Small intestine (tissue), 7 donors: ENCODE results near the gene CFAP119. TPM values are rescaled to one million over a fixed set of nuclear protein-coding genes. Genes with fewer than 3 reads are reported as not detected.

Experiments
- DNase-seq, 2 donors: peaks; one replicate each; pipeline versions ENCODE4 v3.0.0 to v3.0.0-alpha.2; 2013
- FAIRE-seq: peaks from 2 replicates; lab custom pipeline; 2012; peaks lifted over from hg19 to GRCh38; lab: Jason Lieb, UNC
- H3K27ac ChIP-seq, 3 donors: one replicate each; pipeline ENCODE4 v1.5.1; 2013; ENCODE audit warnings: low read length in 2 of 3, mild to moderate bottlenecking in 2 of 3, control low read depth in 1 of 3, inconsistent platforms in 1 of 3, low read depth in 1 of 3, moderate library complexity in 1 of 3
- H3K27me3 ChIP-seq, 3 donors: one replicate each; pipeline ENCODE4 v1.6.1; 2013; ENCODE audit warnings: low read length in 3 of 3, inconsistent platforms in 1 of 3; ENCODE audit not compliant: control insufficient read depth in 3 of 3, insufficient read depth in 3 of 3
- H3K36me3 ChIP-seq, 3 donors: one replicate each; pipeline ENCODE4 v1.6.1; 2013; ENCODE audit warnings: low read length in 3 of 3, inconsistent platforms in 1 of 3, low read depth in 1 of 3, mild to moderate bottlenecking in 1 of 3, moderate library complexity in 1 of 3; ENCODE audit not compliant: control insufficient read depth in 3 of 3, insufficient read depth in 2 of 3
- H3K4me1 ChIP-seq, 3 donors: one replicate each; pipeline ENCODE4 v1.6.1; 2013; ENCODE audit warnings: low read length in 2 of 3, inconsistent platforms in 1 of 3, low read depth in 1 of 3, mild to moderate bottlenecking in 1 of 3, moderate library complexity in 1 of 3; ENCODE audit not compliant: control insufficient read depth in 3 of 3, insufficient read depth in 2 of 3
- H3K4me3 ChIP-seq, 3 donors: one replicate each; pipeline ENCODE4 v1.5.1; 2013; ENCODE audit warnings: low read length in 3 of 3, control low read depth in 1 of 3, inconsistent platforms in 1 of 3, low read depth in 1 of 3, mild to moderate bottlenecking in 1 of 3, moderate library complexity in 1 of 3
- H3K9me3 ChIP-seq, 2 donors: one replicate each; pipeline ENCODE4 v1.6.1; 2013; ENCODE audit warnings: low read depth in 1 of 2, low read length in 1 of 2; ENCODE audit not compliant: control insufficient read depth in 2 of 2, insufficient read depth in 1 of 2
- WGBS, 3 donors: extraction: QIAGEN DNeasy Blood & Tissue Kit; methylation state at CpG; one replicate each; pipeline ENCODE4 v1.1.7; 2013; 5-methylcytosine and 5-hydroxymethylcytosine counted together
- polyA plus RNA-seq, 4 donors: library from polyadenylated mRNA; stranded (reverse) in 3 of 4; unstranded in 1 of 4; fragments of 200-250 nt in 3 of 4; fragments of 120-200 nt in 1 of 4; gene quantifications; one replicate each; pipeline versions ENCODE4 v1.2.1 to v1.2.3, GENCODE V29; 2013
- donor health status: healthy with polysubstance abuse.
- donor health status: control.
- donor health status: control.
- donor health status: Bipolar disorder and iron deficiency.
- donor health status: healthy.

CFAP119 gene
- polyA plus RNA-seq, 4 donors: 2.4 to 6.5 (median 5.1) TPM

GRCh38 chr16:30710971-30711370 lies 50.9 kb downstream of the CFAP119 start:
- peaks cover 58 to 81% (median 62%) of the 10 kb centered on the region in 3 donors for H3K36me3 ChIP-seq
- no peak overlapping the region for H3K27ac ChIP-seq
- FAIRE-seq: no peak
- H3K27me3 ChIP-seq: no peaks in the 10 kb centered on the region
- no peak overlapping the region for H3K4me3 ChIP-seq
- no peaks in the 10 kb centered on the region for H3K9me3 ChIP-seq
- WGBS, 3 donors: 95 to 99% (median 97%) methylated on average over 4 of the region's 4 CpGs
- no peak for DNase-seq
- no peaks in the 10 kb centered on the region for H3K4me1 ChIP-seq

Other genes starting within 250 kb of the CFAP119 start
- gene ZNF768, start 235.5 kb downstream of the CFAP119 start, polyA plus RNA-seq: 10 to 100 TPM; 42.7 to 71.6 (median 52.6) TPM
- 10 to 100 TPM in 1 of 4 donors, 1 to 10 TPM in 3; 7.6 to 10.6 (median 8.8) TPM for gene ZNF747, start 227.2 kb downstream of the CFAP119 start, polyA plus RNA-seq
- 10 to 100 TPM in 1 of 4 donors, 1 to 10 TPM in 3; 5.4 to 23.0 (median 6.2) TPM for gene ZNF764, start 203.7 kb downstream of the CFAP119 start, polyA plus RNA-seq
- gene ZNF688, start 190.3 kb downstream of the CFAP119 start, polyA plus RNA-seq: 10 to 100 TPM; 14.9 to 46.7 (median 24.4) TPM
- 10 to 100 TPM in 1 of 4 donors, 1 to 10 TPM in 3; 1.9 to 20.4 (median 4.1) TPM for gene ZNF785, start 176.4 kb downstream of the CFAP119 start, polyA plus RNA-seq
- 1 to 10 TPM; 5.7 to 8.9 (median 7.0) TPM for gene ZNF689, start 151.7 kb downstream of the CFAP119 start, polyA plus RNA-seq
- gene PRR14, start 111.1 kb downstream of the CFAP119 start, polyA plus RNA-seq: 100 to 1,000 TPM in 2 of 4 donors, 10 to 100 TPM in 2; 32.1 to 131 (median 82.5) TPM
- 10 to 100 TPM; 36.2 to 94.6 (median 47.6) TPM for gene FBRS, start 103.6 kb downstream of the CFAP119 start, polyA plus RNA-seq
- gene SRCAP, start 62.9 kb downstream of the CFAP119 start, polyA plus RNA-seq: 10 to 100 TPM in 2 of 4 donors, 1 to 10 TPM in 2; 1.6 to 36.8 (median 13.7) TPM
- gene PHKG2, start 13.6 kb downstream of the CFAP119 start, polyA plus RNA-seq: 10 to 100 TPM; 31.2 to 46.5 (median 35.7) TPM
- 10 to 100 TPM; 55.9 to 84.9 (median 58.1) TPM for gene RNF40, start 260 bp upstream of the CFAP119 start, polyA plus RNA-seq
- gene ZNF629, start 25.1 kb upstream of the CFAP119 start, polyA plus RNA-seq: 10 to 100 TPM in 1 of 4 donors, 1 to 10 TPM in 3; 3.4 to 17.5 (median 5.8) TPM
- 10 to 100 TPM; 23.7 to 33.2 (median 30.5) TPM for gene BCL7C, start 132.0 kb upstream of the CFAP119 start, polyA plus RNA-seq
- 1 to 10 TPM in 2 of 4 donors, not detected in 2; 1.1 to 3.0 TPM for gene CTF1, start 134.6 kb upstream of the CFAP119 start, polyA plus RNA-seq
- gene FBXL19, start 161.5 kb upstream of the CFAP119 start, polyA plus RNA-seq: 10 to 100 TPM in 2 of 4 donors, 1 to 10 TPM in 2; 8.7 to 26.3 (median 13.4) TPM
- gene ORAI3, start 187.0 kb upstream of the CFAP119 start, polyA plus RNA-seq: 10 to 100 TPM in 2 of 4 donors, 1 to 10 TPM in 2; 6.2 to 38.1 (median 8.6) TPM
- 10 to 100 TPM in 2 of 4 donors, 1 to 10 TPM in 2; 6.9 to 11.4 (median 9.0) TPM for gene SETD1A, start 195.7 kb upstream of the CFAP119 start, polyA plus RNA-seq
- gene HSD3B7, start 223.1 kb upstream of the CFAP119 start, polyA plus RNA-seq: 10 to 100 TPM; 15.9 to 48.9 (median 23.2) TPM
- 1 to 10 TPM in 1 of 4 donors, under 1 TPM in 1, not detected in 2; 0.64 to 1.5 TPM for gene STX1B, start 248.6 kb upstream of the CFAP119 start, polyA plus RNA-seq